Epithelial cell of esophagus (primary cell): ENCODE results near the gene FBXW8.

Source experiments
- DNase-seq: peaks from one replicate; pipeline ENCODE4 v3.0.0; 2010; ENCODE audit warnings: low read depth
- H3K4me3 ChIP-seq: 2 replicates; pipeline ENCODE4 v1.5.1; 2011; ENCODE audit warnings: mild to moderate bottlenecking, low read length, control low read depth
- TF ChIP-seq, protein P1 (sequence below): IDR thresholded peaks from 2 replicates; pipeline ENCODE4 v1.5.1; 2011; ENCODE audit warnings: low read depth, mild to moderate bottlenecking, low read length, control low read depth, inconsistent platforms; ENCODE audit not compliant: insufficient read depth; ENCODE audit errors: missing control alignments

Gene FBXW8

DNA sequence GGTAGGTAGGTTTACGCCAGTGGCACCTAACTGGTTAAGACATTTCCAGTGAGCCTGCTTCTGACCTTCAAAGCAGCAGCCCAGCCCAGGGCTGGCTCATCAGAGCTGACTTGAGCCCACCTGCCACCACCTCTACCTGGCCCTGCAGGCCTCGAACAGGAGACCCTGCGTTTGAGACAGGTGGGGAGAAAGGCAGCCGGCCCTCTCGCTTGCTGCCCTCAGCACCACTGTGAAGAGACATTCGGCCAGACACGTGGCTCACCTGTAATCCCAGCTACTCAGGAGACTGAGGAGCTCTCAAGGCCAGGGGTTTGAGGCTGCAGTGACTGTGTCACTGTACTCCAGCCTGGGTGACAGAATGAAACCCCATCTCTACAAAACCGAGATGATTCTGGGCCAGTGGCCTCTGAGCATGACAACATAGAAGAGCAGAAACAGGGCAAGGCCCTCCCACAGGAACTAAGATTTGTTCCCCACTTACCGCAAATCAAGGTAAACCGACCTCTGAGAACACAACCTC lies 114.3 kb downstream of the FBXW8 start:
- TF ChIP-seq, protein P1, sequence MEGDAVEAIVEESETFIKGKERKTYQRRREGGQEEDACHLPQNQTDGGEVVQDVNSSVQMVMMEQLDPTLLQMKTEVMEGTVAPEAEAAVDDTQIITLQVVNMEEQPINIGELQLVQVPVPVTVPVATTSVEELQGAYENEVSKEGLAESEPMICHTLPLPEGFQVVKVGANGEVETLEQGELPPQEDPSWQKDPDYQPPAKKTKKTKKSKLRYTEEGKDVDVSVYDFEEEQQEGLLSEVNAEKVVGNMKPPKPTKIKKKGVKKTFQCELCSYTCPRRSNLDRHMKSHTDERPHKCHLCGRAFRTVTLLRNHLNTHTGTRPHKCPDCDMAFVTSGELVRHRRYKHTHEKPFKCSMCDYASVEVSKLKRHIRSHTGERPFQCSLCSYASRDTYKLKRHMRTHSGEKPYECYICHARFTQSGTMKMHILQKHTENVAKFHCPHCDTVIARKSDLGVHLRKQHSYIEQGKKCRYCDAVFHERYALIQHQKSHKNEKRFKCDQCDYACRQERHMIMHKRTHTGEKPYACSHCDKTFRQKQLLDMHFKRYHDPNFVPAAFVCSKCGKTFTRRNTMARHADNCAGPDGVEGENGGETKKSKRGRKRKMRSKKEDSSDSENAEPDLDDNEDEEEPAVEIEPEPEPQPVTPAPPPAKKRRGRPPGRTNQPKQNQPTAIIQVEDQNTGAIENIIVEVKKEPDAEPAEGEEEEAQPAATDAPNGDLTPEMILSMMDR, result no peak
- no peak overlapping the region for H3K4me3 ChIP-seq
- no peak for DNase-seq

DNA sequence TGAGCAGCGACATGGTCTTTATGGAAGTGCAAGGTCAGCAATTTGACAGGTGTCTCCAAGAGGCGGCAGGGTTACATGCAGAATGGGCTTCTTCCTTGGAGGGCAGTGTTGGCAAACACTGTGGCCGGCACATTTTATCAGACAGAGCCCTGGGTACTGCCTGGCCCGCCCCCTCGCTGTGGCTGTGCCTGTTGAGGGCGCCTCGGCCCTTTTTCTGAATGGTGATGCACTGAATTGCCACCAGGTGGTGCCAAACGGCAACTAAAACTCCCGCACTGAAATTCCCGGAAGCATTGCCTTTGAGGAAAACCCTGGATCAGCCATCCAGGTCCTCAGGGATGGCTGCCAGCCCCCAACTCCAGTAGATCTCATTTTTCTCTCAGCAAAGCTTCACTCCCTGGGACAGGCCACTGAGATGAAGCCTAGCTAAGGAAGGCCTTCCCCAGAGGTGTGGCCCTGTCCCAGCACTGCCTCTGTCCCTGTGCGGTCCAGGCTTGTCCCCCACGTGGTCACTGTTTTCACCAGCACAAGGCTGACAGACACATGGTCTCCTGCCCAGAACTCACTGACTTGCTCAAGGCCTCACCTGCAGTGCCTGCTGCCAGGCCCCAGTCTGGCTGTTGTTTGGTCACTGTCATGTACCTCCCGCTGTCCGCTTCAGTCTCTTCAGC lies 114.9 kb downstream of the FBXW8 start:
- peak; percentile 64 for DNase-seq
- H3K4me3 ChIP-seq, result no peak overlapping the region
- TF ChIP-seq, protein P1, result peak; percentile 81

DNA sequence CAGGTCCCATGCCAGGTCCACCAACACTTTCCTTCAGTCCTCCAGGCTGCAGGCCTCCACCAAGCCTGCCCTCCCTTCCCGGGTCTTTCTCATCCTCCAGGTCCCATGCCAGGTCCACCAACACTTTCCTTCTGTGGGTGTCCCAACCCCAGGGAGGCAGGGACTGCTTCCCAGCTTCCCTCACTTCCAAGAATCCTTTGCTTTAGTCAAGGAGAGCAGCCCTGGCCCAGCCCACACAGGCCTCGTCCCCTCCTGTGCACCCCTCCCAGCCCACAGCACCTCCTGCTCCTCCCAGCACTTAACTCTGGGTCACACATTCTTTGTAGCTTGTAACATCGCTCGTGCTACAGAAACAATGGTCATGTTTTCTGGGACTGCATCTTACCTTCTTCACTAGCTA lies 115.6 kb downstream of the FBXW8 start:
- TF ChIP-seq, protein P1, result no peak
- no peak overlapping the region for H3K4me3 ChIP-seq
- no peak for DNase-seq

DNA sequence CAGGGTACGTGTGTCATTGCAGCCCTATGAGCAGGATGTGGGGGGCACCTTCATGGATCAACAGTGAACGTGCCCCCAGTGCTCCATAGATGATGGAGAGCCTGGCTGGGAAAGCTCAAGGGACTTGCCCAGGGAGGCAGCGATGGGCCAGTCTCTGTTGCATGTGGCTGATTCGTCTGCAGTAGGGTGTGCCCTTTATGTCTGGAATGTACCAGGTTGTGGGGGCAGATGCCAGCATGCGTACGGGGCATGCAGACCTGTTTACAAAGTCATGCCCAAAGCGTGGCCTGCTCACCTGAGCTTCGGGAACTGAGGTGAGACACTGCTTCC lies 116.1 kb downstream of the FBXW8 start:
- H3K4me3 ChIP-seq, result no peak overlapping the region
- TF ChIP-seq, protein P1, result no peak
- DNase-seq, result no peak

DNA sequence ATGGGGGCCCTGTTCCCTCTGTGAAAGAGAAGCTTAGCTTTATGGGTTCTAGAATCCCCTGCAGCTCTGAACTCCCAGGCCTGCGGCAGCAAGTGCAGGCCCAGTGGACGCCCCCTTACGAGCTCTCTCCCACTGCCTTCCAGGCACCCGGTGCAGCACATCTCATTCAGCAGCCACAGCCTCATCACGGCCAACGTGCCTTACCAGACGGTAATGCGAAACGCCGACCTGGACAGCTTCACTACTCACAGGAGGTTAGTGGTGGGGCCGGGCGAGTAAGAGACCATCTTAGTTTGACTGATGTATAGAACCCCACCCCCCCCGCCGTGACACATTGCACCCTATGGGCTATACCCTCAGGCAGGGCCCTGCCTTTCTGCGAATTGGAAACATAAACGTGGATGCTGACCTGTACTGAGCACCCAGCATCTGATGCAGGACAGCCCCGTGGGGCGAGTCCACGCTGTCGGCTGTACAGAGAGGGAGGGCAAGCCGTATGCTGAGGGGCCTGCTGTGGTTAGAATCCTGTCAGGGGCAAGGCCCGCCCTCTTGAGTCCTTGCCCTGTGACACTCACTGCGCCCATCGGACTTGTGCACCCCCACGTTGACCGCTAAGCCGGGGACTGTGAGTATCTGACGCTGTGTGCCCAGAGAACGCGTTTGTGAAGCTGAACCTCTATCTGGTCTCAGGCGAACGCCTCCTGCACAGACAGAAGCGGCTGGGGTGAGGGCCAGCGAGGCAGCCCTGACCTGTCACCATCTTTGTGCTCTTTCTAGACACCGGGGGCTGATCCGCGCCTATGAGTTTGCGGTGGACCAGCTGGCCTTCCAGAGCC lies 116.7 kb downstream of the FBXW8 start:
- TF ChIP-seq, protein P1, result no peak
- H3K4me3 ChIP-seq, result no peak overlapping the region
- no peak for DNase-seq

DNA sequence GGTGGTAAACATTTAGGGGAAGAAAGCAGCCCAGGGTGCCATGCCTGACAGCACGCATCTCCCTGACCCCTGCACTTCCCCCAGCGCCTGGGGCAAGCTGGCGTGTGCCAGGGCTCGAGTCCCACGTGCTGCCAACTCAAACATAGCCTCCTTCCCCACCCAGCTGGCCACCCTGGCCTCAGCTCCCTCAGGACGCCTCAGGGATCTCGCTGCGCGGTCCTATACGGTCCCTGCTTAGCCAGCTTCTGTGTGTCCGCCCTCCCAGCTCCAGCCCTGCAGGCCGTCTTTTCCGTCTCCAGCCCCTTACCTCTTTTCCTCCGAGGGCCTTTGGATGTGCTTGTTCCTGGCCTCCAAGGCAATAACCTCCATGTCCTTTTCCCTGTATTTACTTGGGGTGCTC lies 117.5 kb downstream of the FBXW8 start:
- TF ChIP-seq, protein P1, result no peak
- no peak for DNase-seq
- H3K4me3 ChIP-seq, result no peak overlapping the region
